ACC112 (cell line): ENCODE measurements around the gene SLC6A2.

Experiments
- H2AFZ ChIP-seq: fragments of 200-600 bp; sonication (generic); one replicate; pipeline ENCODE4 v1.6.0; 2017; ENCODE audit warnings: antibody characterized with exemption, low read length; ENCODE audit not compliant: unreplicated experiment
- H3K27ac ChIP-seq: fragments of 200-600 bp; sonication (generic); 2 replicates; pipeline ENCODE4 v1.5.1; 2014; ENCODE audit warnings: low read depth, mild to moderate bottlenecking, antibody characterized with exemption, low read length, moderate library complexity
- H3K27me3 ChIP-seq: fragments of 200-600 bp; sonication (generic); 2 replicates; pipeline ENCODE4 v1.6.1; 2014; ENCODE audit warnings: mild to moderate bottlenecking, antibody characterized with exemption, low read length, moderate library complexity, mixed read lengths; ENCODE audit not compliant: insufficient read depth
- H3K36me3 ChIP-seq: fragments of 200-600 bp; sonication (generic); 2 replicates; pipeline ENCODE4 v1.6.1; 2016; ENCODE audit warnings: mild to moderate bottlenecking, antibody characterized with exemption, low read length, moderate library complexity, mixed read lengths; ENCODE audit not compliant: insufficient read depth
- H3K4me1 ChIP-seq: fragments of 200-600 bp; sonication (generic); one replicate; pipeline ENCODE4 v1.6.1; 2016; ENCODE audit warnings: low read length, mixed read lengths; ENCODE audit not compliant: insufficient read depth, unreplicated experiment, control insufficient read depth
- H3K4me3 ChIP-seq: fragments of 200-600 bp; sonication (generic); 2 replicates; pipeline ENCODE4 v1.5.1; 2014; ENCODE audit warnings: mild to moderate bottlenecking, low read depth, low read length
- H3K79me2 ChIP-seq: fragments of 200-600 bp; sonication (generic); one replicate; pipeline ENCODE4 v1.6.0; 2016; ENCODE audit warnings: low read length; ENCODE audit not compliant: control insufficient read depth, unreplicated experiment, insufficient read depth

The SLC6A2 gene

GRCh38 chr16:55671206-55671973 lies 15.6 kb downstream of the SLC6A2 start:
- Histone ChIP-seq H3K27me3 (0 out of 2 replicates have a peak, but pooled peaks cover 6% of the 10 kb centered on the region), H3K27ac (no peak overlapping the region), H2AFZ (no peak overlapping the region), H3K4me1 (peaks cover 9% of the 10 kb centered on the region), H3K79me2 (no peaks in the 10 kb centered on the region), H3K36me3 (no peaks in the 10 kb centered on the region), H3K4me3 (no peak overlapping the region)

- Histone ChIP-seq H3K4me1 (peaks cover 9% of the 10 kb centered on the region), H2AFZ (no peak overlapping the region), H3K79me2 (no peaks in the 10 kb centered on the region), H3K27ac (peak overlapping the region; percentile 13; the same call in 1 of the 2 replicates), H3K27me3 (peaks cover 9% of the 10 kb centered on the region; the same call in 1 of the 2 replicates), H3K36me3 (no peaks in the 10 kb centered on the region), H3K4me3 (no peak overlapping the region)
Observed at GRCh38 chr16:55671974-55672280, 16.1 kb downstream of the SLC6A2 start.

GRCh38 chr16:55672471-55672870 lies 16.7 kb downstream of the SLC6A2 start:
- peaks cover 9% of the 10 kb centered on the region for H3K4me1 ChIP-seq
- H3K27ac ChIP-seq, result no peak overlapping the region; the same call in 1 of the 2 replicates
- no peaks in the 10 kb centered on the region for H3K36me3 ChIP-seq
- H3K4me3 ChIP-seq, result no peak overlapping the region
- no peaks in the 10 kb centered on the region for H3K79me2 ChIP-seq
- peaks cover 12% of the 10 kb centered on the region; the same call in 1 of the 2 replicates for H3K27me3 ChIP-seq
- no peak overlapping the region for H2AFZ ChIP-seq

GRCh38 chr16:55678161-55678821 lies 22.5 kb downstream of the SLC6A2 start:
- no peaks in the 10 kb centered on the region for H3K4me1 ChIP-seq
- H2AFZ ChIP-seq, result no peak overlapping the region
- peaks cover 28% of the 10 kb centered on the region; the same call in 1 of the 2 replicates for H3K27me3 ChIP-seq
- no peaks in the 10 kb centered on the region for H3K36me3 ChIP-seq
- H3K4me3 ChIP-seq, result no peak overlapping the region
- no peaks in the 10 kb centered on the region for H3K79me2 ChIP-seq
- no peak overlapping the region for H3K27ac ChIP-seq

DNA sequence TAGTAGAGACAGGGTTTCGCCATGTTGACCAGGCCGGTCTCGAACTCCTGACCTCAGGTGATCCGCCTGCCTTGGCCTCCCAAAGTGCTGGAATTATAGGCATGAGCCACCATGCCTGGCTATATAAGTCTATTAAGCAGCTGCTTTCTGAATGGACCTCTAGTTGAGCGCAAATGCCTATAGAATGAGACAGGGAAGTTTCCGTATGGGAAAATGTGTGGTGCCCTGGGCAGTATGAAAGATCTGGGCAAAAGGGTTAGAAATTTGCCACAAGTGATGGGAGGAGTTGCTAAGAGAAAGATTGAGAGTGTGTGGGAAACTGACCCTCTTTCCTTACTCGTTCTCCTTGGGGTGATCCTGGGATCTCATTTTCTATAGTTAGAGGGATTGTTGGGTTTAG lies 26.3 kb downstream of the SLC6A2 start:
- no peaks in the 10 kb centered on the region for H3K36me3 ChIP-seq
- no peak overlapping the region for H3K4me3 ChIP-seq
- H2AFZ ChIP-seq, result no peak overlapping the region
- no peak overlapping the region for H3K27ac ChIP-seq
- no peaks in the 10 kb centered on the region for H3K79me2 ChIP-seq
- H3K4me1 ChIP-seq, result no peaks in the 10 kb centered on the region
- H3K27me3 ChIP-seq, result peaks cover 25% of the 10 kb centered on the region

DNA sequence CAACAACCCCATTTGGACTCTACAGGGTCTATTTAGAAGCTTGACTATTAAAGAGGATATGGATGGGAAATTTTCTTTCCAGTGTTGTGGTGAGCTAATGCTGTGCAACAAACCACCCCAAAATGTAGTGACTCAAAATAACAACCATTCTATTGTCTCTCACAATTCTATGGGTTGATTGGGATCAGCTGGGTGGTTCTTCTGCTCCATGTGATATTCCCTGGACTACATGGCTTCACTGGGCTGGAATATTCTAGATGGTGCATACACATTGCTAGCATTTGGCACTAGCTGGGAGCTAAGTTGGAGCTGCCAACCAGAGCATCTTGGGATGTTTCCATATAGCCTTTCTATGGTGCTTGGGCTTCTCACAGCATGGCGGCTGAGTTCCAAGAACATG lies 30.2 kb downstream of the SLC6A2 start:
- Histone ChIP-seq H3K27me3 (peaks cover 38% of the 10 kb centered on the region), H3K36me3 (no peaks in the 10 kb centered on the region), H3K27ac (no peak overlapping the region), H3K4me1 (no peaks in the 10 kb centered on the region), H3K79me2 (no peaks in the 10 kb centered on the region), H3K4me3 (no peak overlapping the region), H2AFZ (no peak overlapping the region)

DNA sequence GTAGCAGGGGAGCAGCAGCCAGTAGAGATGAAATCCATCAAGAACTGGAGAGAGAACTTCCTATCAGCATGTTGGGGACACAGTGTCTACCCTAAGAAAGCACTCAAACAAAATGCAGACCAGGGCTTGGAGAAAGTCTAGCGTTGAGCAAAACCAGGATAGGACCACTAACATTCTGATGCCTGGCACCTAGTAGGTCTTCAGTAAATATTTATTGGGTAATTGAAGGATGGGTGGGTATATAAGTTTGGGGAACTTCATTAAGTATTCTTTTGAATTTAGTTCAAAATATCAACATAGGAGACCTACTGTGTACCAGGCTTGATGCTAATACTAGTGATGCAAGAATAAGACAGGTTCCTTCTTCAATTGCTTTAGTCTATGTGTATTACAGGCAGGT lies 30.9 kb downstream of the SLC6A2 start:
- H3K36me3 ChIP-seq, result no peaks in the 10 kb centered on the region
- H3K27ac ChIP-seq, result no peak overlapping the region
- H3K27me3 ChIP-seq, result peaks cover 31% of the 10 kb centered on the region
- H2AFZ ChIP-seq, result no peak overlapping the region
- H3K79me2 ChIP-seq, result no peaks in the 10 kb centered on the region
- no peak overlapping the region for H3K4me3 ChIP-seq
- H3K4me1 ChIP-seq, result no peaks in the 10 kb centered on the region

DNA sequence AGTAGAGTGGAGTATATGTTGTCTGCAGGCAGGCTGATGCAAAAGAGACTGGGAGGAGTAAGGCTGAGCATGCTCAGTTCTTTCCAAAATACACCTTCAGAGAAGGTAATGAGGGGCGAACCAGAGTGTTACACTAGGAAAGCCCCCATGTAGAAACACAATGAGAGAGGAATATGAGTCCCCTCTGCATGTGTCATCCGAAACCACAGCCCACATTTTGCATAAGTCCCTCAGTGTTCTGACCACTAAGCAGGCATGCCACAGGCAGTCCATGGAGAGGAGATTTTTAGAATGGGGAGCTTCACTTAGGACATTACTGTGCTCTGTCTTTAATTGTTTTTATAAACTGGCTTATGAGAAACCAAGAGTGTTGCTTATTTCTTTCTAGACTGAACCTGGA lies 32.0 kb downstream of the SLC6A2 start:
- Histone ChIP-seq H3K79me2 (no peaks in the 10 kb centered on the region), H3K27ac (no peak overlapping the region), H3K36me3 (no peaks in the 10 kb centered on the region), H3K27me3 (peaks cover 31% of the 10 kb centered on the region), H3K4me3 (no peak overlapping the region), H2AFZ (no peak overlapping the region), H3K4me1 (no peaks in the 10 kb centered on the region)

DNA sequence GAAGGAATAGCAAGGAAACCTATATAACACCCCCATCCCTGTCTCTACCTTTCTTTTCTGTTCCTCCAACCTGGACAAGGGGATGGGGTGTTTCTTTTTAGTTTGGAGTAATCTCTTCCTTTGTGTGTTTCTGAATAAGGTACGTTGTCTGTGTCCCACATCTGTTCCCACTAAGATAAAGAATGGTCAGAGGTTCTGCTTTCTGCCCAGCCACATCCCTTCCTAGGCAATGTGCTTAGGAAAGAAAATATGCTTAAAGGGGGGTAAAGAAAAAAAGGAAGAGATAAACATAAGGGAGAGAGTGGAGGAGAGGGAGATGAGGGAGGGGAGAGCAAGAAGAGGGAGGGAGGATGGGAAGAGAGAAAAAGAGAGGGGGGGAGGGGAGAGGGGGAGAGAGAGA lies 35.1 kb downstream of the SLC6A2 start:
- H3K36me3 ChIP-seq, result no peaks in the 10 kb centered on the region
- H3K4me1 ChIP-seq, result no peaks in the 10 kb centered on the region
- peaks cover 25% of the 10 kb centered on the region for H3K27me3 ChIP-seq
- H3K4me3 ChIP-seq, result no peak overlapping the region
- H2AFZ ChIP-seq, result no peak overlapping the region
- H3K79me2 ChIP-seq, result no peaks in the 10 kb centered on the region
- H3K27ac ChIP-seq, result no peak overlapping the region

DNA sequence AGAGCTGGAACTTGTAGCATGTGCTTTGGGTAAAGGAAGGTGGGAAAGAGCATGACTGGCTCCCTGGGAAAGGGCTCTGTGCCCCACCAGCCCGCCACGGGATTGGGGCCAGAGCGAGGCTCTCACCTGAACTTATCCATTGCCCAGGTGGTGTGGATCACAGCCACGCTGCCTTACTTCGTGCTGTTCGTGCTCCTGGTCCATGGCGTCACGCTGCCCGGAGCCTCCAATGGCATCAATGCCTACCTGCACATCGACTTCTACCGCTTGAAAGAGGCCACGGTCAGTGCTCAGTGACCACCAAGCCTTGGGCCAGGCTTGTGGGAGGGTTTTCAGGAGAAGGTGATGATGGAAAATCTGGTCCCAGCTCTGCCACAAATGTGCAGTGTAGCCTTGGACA lies 36.0 kb downstream of the SLC6A2 start:
- peaks cover 23% of the 10 kb centered on the region for H3K27me3 ChIP-seq
- no peak overlapping the region for H3K4me3 ChIP-seq
- H3K36me3 ChIP-seq, result no peaks in the 10 kb centered on the region
- no peak overlapping the region for H3K27ac ChIP-seq
- no peaks in the 10 kb centered on the region for H3K4me1 ChIP-seq
- H2AFZ ChIP-seq, result no peak overlapping the region
- no peaks in the 10 kb centered on the region for H3K79me2 ChIP-seq

DNA sequence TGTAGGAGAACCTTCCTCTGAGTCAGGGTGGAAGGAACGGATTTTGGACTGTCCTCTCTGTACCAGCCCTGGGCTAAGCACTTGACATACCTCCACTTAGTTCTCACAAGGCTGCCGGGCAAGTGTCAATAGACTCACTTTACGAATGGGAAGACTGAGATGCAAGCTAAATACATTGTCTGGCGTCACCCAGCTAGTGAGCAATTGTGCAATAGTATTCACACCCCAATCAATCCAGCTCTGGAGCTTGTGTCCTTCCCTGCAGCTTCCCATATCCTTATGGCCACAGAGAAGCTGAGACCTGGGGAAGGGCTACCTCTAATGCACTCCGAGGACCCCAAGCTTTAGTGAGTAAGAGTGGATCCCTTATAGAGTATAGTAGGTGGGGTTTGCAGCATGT lies 39.8 kb downstream of the SLC6A2 start:
- Histone ChIP-seq H3K36me3 (no peaks in the 10 kb centered on the region), H3K27ac (no peak overlapping the region), H3K4me3 (no peak overlapping the region), H2AFZ (no peak overlapping the region), H3K4me1 (no peaks in the 10 kb centered on the region), H3K79me2 (no peaks in the 10 kb centered on the region), H3K27me3 (peaks cover 17% of the 10 kb centered on the region; the same call in 1 of the 2 replicates)
